Head of caudate nucleus (tissue), 42 donors: ENCODE results near the gene RASSF5.

Source experiments
- DNase-seq, 42 donors: peaks; one replicate each; pipeline versions ENCODE4 v3.0.0 to v3.0.0-alpha.2; 2020 to 2021; ENCODE audit warnings: mixed read lengths in 7 of 42
- intact Hi-C: fragments of 100-400 bp; cut with DNase I; formaldehyde crosslinking; loops from one replicate; pipeline ENCODE4 v1.15.0; 2022

RASSF5 gene

DNA sequence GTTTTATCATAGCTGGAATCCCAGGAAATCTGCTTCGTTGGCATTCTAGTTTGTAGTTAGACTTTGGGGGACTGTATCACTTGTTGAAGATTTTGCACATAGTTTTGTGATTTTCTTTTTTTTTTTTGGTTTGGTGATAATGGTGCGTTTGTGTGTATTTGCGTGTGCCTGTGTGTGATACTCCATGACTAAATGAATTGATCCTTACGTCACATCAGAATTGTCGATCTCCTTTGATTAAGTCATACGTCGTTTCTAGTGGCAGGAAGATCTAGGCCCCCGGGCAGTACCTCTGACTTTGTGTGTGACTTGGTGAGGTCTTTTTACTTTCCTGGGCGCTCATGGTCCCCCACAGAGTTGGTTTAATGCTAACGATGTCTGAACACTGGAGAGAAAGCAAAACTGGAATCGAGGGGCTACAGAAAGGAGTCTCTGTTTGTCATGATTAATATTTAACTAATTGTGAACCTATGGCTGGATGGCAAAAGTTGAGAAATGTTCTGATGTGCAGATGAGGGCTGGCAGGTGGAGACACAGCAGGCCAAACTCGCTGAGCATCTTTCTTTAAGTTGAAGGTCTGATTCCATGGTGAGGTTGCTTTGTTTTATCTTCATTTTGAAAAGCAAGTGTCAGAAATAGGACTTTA lies 2.4 kb downstream of the RASSF5 start:
- DNase-seq = no peak

GRCh38 chr1:206510371-206510770 lies 3.0 kb downstream of the RASSF5 start:
- intact Hi-C loops = no loop called here
- DNase-seq = no peak

More for the DNA sequence above, 2.4 kb downstream of the RASSF5 start:
- intact Hi-C loops = no loop called here

DNA sequence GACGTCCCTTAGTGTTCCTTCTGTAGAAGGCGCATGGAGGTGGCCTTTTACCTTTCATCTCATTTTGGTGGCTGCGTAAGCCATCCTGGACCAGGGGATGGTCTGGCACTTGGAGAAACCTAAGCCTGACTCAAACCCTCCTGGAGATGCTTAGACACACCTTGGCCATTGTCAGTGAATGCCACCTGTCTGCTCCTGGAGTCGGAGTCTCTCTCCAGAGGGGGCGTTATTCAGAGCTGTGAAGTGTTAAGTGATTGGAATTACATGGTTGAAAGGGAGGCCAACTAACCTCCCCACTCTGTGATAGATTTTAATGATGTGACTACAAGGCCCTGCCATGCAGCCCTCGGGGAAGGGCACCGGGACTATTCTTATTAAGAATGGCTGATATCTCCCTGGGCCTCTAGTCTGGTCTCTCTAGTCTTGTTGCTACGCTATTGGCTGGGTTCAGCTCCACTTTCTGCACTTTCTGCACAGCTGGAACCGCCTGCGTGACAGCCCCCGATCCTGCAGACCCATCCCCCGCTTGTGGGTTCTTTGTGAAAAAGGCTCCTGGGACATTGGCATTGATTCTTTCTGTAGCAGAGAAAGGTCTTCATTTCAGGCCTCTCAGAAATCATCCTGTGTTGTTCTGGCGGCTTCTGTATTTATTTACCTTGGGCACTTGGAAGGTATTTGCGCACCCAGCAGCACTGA lies 4.2 kb downstream of the RASSF5 start:
- intact Hi-C loops = no loop called here
- DNase-seq = no peak

DNA sequence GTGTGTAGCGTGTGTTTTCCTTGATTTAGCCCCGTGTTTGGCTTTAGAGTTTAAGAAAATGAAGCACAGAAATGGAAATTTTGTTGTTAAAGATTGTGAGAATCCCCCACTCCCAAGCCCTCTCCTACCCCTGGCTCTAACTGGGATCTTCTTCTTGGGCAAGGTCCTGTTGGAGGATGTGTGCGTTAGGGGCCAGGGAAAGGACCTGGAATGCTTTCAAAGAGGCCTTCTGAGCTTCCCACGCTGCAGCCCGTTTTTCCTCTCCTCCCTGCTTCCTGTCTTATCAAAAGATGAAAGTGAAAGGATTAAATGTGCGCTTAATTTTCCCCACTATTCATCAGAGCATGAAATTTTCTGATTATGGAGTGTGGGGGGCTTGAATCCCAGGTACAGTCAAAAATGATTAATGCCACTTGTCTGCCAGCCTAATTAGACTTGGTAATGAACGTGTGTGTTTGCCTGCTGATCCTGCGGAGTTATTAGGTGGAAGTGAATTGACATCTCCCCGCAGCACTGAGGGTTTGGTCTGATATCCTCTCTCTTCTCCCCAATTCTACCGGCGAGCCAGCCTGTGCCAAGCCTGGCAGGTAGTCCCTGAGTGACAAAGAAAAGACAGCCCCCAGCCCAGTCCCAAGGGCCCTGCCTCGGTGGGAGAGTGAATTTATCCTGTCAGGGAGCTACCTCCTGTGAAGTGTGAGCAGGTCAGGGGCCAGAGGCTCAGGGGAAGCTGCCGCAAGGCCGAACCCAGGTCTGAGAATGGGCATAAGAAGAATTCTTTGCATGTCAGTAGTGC lies 4.9 kb downstream of the RASSF5 start:
- peak in 1 of 42 donors; percentile 12 for DNase-seq
- intact Hi-C loops = no loop called here

- intact Hi-C loops = no loop called here
- no peak for DNase-seq
Measured at GRCh38 chr1:206512851-206513180, 5.5 kb downstream of the RASSF5 start.

DNA sequence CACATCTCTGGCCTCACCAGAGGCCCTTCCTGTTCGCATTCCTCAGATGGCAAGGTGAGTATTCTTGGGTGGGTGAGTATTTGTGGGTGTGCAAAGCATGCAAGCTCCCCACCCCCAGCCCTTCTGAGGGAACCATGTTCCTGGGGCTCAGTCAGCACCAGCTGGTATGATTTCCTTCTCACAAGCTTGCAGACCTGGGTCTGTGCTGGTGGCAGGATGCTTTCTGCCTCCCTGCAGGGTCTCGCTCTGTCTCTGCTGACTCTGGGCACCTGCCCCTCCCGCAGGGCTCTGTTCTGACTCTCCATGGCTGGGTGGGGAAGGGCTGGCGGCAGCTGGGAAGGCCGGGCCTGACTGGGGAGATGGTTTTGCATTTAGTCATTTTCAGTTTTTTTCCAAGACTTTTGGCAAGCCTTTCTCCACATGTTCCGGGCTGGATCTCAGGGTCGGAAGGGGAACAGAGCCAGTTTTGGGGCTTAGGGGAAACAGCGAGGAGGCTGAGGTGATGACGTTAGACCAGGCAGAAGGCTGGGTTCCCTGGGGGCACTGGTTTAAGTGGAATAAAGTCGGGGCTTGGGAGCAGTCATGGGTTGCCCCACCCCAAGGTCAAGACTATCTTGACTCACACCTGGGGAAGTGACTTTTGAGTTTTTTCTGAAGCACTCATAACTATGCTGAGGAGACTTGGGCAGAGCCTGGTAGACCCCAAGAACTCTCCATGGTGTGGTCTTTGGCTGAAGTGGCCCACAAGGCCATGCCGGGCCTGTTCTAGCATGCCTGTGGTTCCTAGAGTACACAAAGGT lies 6.2 kb downstream of the RASSF5 start:
- intact Hi-C loops = no loop called here

GRCh38 chr1:206514813-206515387 lies 7.6 kb downstream of the RASSF5 start:
- intact Hi-C loops = no loop called here
- DNase-seq = no peak

More for the DNA sequence above, 6.2 kb downstream of the RASSF5 start:
- no peak for DNase-seq

- no peak for DNase-seq
- intact Hi-C loops = no loop called here
Measured at GRCh38 chr1:206516728-206516990, 9.3 kb downstream of the RASSF5 start.

- no peak for DNase-seq
- intact Hi-C loops = no loop called here
Measured at GRCh38 chr1:206517784-206518183, 10.5 kb downstream of the RASSF5 start.

DNA sequence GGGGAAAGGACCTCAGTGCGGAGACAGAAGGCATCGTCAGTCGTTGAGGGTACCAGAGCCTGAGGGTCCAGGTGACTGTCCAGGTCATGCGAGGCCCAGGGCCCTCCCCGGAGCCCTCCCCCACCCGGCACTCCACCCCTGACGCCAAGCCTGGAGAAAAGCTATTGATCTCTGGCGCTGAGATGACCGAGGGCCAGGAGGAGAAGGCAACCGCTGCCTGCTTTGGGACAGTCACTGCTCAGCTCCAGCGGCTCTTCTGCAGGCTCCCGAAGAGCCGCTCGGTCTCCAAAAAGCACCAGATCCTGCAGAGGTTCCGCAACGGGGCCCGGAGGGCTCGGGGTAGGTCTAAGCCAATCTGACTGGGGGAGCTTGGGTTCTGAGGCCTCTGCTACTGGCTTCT lies 10.9 kb downstream of the RASSF5 start:
- intact Hi-C loops = no loop called here
- no peak for DNase-seq

GRCh38 chr1:206518743-206519142 lies 11.4 kb downstream of the RASSF5 start:
- intact Hi-C loops = no loop called here
- no peak for DNase-seq

DNA sequence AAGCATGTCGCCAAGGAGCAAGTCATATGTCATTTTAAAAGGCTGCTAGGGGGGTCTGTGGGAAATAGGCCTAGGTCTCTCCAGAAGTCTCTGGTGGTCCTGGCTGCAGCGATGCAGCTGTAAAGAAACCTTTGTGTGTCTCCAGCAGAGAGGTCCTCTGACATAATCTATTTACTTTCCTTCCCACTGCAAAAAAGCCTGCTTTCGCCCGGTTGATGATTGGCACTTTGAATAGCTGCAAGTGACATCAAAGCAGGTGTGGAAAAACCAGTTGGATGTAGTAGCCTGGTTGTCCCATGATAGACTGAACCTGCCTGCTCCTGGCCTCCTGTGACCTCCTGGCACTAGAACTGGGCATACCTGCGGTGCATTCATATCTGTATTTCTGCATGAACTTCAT lies 13.8 kb downstream of the RASSF5 start:
- DNase-seq = no peak
- intact Hi-C loops = no loop called here

DNA sequence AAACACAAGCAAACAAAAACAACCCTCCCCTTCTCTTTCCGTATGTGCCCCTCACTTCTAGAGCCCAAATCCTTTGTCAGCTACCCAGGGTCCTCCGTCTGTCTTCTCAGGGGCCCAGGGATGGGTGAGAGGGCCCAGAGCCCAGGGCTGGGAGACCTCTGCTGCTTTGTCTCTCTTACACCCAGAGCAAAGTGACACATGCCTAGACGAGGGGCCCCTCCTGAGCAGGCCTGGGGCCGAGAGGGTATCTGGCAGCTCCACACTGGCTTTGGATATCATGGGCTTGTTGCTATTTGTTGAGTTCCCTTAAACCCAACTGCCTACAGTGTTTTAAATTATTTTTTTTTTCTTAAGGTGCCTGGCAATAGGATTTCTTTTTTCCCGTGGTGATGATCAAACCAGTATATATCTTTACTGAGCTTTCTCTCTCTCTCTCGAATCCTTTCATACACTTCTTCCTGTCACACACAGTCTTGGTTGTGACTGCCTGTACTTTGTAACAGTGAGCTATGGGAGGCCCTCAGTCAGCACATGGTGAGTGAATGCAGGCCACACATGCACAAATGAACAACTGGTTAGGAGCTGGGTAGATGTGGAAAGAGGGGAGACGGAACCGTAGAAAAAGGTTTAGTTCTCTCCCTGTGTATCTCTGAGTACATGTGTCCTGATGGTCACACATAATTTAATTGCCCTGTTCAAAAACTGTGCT lies 14.5 kb downstream of the RASSF5 start:
- no peak for DNase-seq
- intact Hi-C loops = no loop called here

- intact Hi-C loops = no loop called here
- DNase-seq = peak in 1 of 42 donors; percentile 18
Measured at GRCh38 chr1:206524739-206525364, 17.5 kb downstream of the RASSF5 start.

- peak in 1 of 42 donors; percentile 8 for DNase-seq
Measured at GRCh38 chr1:206526064-206526911, 19.0 kb downstream of the RASSF5 start.

DNA sequence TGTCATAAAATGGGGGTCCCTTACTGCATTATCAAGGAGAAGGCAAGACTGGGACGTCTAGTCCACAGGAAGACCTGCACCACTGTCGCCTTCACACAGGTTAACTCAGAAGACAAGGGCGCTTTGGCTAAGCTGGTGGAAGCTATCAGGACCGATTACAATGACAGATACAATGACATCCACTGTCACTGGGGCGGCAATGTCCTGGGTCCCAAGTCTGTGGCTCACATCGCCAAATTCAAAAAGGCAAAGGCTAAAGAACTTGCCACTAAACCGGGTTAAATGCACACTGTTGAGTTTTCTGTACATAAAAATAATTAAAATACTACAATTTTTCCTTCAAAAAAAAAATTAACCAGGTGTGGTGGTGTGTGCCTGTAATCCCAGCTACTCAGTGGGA lies 22.1 kb downstream of the RASSF5 start:
- peak in 1 of 42 donors; percentile 13 for DNase-seq
- intact Hi-C loops = no loop called here

More at GRCh38 chr1:206526064-206526911, 19.0 kb downstream of the RASSF5 start:
- intact Hi-C loops = no loop called here

GRCh38 chr1:206532368-206532767 lies 25.0 kb downstream of the RASSF5 start:
- intact Hi-C loops = no loop called here

More at GRCh38 chr1:206532368-206532767, 25.0 kb downstream of the RASSF5 start:
- peak in 1 of 42 donors; percentile 12 for DNase-seq
